Endometrium (tissue), 2 donors: Measurements from ENCODE around the gene MTFP1.
"Not testable (repeated sequence)": the region's sequence is repeated elsewhere in the genome, so short reads cannot be mapped to it uniquely, and the experiment has no call there.

Source experiments
- FAIRE-seq: peaks from 2 replicates; lab custom pipeline; 2012; peaks lifted over from hg19 to GRCh38; lab: Jason Lieb, UNC
- donor health status: control.
- donor health status: control.

The MTFP1 gene

GRCh38 chr22:30425616-30426387, at the start of gene MTFP1:
Gene MTFP1, plus strand, starts transcription at chr22:30425768. Its CDS starts 112 bp downstream, at chr22:30425880.
- no peak for FAIRE-seq

- no peak for FAIRE-seq
These were observed 45.6 kb upstream of the MTFP1 start for GRCh38 chr22:30380011-30380410.

DNA sequence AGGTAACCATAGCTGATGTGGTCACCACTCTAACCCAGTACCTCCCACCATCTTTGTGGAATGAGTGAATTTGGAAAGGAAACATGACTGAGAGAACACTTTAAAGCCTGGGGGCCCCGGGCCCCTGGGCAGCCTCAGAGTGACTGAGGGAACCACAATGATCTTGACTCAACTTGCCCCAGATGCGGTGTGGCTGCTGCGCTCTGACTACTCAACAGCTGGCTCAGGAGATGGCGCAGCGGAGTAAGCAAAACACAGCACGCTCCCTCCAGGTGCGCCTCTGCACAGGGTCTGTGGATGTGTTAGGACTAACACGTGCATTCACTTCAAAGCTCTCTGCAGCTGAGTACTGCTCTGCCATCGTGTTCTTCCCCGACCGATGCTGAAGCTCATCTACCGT, 44.3 kb upstream of the MTFP1 start:
- no peak for FAIRE-seq

GRCh38 chr22:30382340-30382739, 43.2 kb upstream of the MTFP1 start:
- no peak for FAIRE-seq

GRCh38 chr22:30383061-30383460, 42.5 kb upstream of the MTFP1 start:
- FAIRE-seq, result no peak

DNA sequence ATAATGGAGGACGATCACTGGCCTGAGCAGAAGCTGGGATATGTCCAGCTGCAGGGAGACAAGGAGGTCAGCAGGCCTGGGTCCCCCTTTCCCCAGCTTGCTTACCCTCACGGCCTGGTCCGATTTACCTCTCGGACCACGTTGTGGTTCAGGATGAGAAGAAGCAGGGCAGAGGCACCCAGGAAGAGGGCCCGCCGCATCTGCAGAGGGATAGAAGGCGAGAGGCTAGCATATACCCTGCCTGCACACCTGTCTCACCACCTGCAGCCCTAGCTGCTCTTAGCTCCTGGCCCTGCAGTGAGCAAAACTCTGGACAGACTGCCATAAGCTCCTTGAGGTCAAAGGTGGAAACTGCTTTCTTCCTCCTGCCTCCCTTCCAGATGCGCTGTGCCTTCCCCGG, 39.6 kb upstream of the MTFP1 start:
- no peak for FAIRE-seq

- no peak for FAIRE-seq
These were observed 39.0 kb upstream of the MTFP1 start for GRCh38 chr22:30386608-30386959.

DNA sequence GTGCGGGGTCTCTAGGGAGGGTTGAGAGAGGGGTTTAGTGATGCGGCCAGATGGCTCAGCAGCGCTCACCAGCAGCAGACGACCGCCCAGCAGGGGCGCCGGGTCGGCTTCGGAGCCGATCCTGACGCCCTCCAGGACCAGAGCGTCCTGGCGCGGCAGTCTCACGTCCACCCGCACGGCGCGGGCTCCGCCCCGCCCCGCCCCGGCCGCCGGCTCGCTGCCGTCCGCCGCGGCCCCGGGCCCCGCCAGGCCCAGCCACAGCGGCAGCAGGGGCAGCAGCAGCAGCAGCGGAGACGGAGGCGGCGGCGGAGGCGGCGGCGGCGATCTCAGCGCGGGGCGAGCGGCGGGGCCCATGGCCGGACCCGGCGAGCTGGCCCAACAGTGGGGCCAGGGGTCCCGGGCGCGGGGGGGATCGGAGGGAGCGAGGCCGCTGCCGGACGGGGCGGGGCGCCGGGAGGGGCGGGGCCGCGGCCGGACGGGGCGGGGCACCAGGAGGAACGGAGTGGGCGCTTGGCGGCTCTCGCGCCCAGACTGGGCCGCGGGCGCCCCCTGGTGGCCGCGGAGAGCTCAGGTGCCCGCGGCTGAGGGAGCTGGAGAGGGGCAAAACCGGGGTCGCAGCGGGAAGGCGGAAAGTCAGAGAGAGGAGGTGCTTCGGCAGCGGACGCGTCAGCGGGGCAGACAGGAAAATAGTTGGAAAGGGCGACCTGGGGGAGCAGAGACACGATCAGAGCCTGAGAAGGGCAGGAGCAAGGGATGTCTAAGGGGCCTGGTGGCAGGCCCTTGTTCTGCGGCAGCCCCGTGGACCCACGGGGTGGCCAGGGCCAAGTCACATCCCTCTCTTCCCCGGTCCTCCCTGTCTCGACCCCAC, 38.4 kb upstream of the MTFP1 start, which contains the start of gene RNF215:
TSS of gene RNF215 (minus strand) at position 452 of the 868 bp plus-strand sequence. CDS start at position 354, 98 bp downstream.
- no peak for FAIRE-seq

- no peak for FAIRE-seq
These were observed 34.4 kb upstream of the MTFP1 start for GRCh38 chr22:30390974-30391691.

GRCh38 chr22:30392661-30393321, 32.8 kb upstream of the MTFP1 start:
- FAIRE-seq, result no peak

- no peak for FAIRE-seq
These were observed 32.3 kb upstream of the MTFP1 start for GRCh38 chr22:30393322-30393680.

- FAIRE-seq, result no peak
These were observed 31.7 kb upstream of the MTFP1 start for GRCh38 chr22:30393885-30394284.

DNA sequence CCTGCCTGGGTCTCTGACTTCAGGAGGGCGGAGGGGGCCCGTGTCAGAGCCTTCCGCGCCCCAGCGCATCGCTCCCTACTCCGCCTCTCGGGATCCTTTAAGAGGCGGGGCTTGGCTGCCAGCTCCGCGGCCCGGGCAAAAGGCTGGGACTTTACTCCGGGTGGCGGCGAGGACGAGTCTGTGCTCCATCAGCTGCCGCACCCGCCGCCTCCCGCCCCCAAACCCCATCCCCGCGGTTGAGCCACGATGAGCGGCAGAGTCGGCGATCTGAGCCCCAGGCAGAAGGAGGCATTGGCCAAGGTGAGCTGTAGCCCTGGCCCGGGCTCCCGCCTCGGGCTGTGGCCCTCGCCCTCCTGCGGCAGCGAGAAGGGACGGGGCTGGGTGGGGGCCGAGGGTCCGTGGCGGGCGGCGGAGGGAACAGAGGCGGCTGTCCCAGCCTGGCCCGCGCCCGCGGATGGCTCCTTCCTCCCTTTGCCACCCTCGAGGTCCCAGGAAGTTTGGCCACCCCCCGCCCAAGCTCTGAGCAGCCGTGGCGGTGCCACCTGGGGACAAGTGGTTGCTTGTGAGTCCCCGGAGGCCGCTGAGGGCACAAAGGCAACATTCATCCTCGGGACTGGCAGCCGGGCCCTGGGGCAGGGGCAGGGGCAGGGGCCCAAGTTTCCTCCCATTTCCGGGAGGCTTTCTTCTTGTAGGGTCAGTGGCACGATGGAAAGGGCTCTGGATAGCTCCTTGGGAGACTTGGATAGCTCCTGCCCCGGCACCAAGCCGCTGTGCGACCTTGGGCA, 28.5 kb upstream of the MTFP1 start, which contains the start of gene SEC14L2:
TSS of gene SEC14L2 (plus strand) at position 148 of the 785 bp plus-strand sequence. CDS start at position 247, 99 bp downstream.
- no peak for FAIRE-seq

DNA sequence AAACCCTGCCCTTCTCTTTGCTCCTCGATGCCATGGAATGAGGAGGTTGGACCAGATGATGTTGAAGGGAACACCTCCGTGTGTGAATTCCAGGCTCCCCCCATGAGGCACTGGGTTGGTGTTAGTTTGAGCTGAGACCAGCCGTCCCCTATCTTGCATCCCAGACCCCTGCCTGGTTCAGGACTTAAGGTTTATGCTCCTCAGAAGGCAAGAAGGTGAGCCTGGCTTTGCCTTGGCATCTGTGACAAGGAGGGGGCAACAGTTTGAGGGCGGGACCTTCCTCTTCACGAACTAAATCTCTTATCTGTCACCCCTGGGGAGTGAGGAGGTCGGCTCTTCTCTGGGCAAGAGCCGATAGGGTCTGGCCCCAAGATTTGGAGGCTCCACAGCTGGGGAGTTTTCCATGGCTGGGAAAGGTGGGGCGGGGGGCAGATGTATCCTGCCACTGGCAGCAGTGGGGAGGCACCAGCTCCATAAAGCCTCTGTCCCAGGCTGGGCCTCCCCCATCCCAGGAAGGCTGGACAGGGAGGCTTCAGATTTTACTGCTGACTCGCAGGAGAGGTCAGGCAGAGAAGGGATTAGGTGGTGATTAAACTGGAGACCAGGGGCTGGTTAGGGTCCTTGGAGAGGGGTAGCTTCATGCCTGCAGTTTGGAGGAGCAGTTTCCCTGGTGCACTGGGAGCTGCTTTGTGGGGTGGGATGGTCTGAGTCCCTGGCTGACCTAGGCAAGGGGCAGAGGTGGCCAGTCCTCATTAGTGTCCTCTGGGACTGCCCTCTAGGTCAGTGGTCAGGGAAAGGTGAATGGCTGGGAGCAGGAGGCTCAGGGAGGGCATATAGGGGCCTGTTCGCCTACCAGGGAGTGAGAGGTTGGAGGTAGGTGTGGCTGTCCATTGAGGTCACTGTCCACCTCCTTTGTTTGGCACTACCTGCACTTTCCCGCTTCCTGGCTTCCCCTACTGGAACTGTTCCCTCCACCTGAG, 27.6 kb upstream of the MTFP1 start:
- FAIRE-seq, result no peak

GRCh38 chr22:30398685-30399680, 26.6 kb upstream of the MTFP1 start:
- FAIRE-seq, result no peak

- no peak for FAIRE-seq
These were observed 25.9 kb upstream of the MTFP1 start for GRCh38 chr22:30399718-30400117.

DNA sequence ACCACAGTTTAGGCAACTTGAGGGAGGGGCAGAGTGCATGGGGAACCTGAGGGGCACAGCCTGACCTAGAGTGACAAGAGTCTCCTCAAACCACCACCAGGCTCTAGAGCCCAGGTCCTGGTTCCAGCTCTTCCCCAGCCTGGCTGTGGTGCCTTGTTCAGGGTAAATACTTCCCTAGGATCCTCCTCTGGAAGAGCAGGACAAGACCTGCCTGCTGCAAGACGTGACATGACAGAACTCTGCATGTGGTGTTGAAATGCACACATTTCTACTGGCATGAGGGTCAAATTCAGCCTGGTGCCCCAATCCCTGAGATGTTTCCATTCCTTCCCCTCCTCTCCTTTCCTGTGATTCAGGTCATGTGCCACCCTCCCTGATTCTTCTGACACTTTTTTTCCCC, 25.4 kb upstream of the MTFP1 start:
- FAIRE-seq, result no peak

- not testable (repeated sequence) for FAIRE-seq
These were observed 24.5 kb upstream of the MTFP1 start for GRCh38 chr22:30401024-30401423.
